ENCODE results near the gene GLRB.
A peak's percentile ranks its signal among the peaks of the same experiment; 100 is the strongest.

GLRB gene

GRCh38 chr4:157204634-157205244 lies 128.8 kb downstream of the GLRB start:
- no peaks in the 10 kb centered on the region for H3K9me3 ChIP-seq (ENCODE audit: control insufficient read depth, low read length)

GRCh38 chr4:157217708-157218107 lies 141.8 kb downstream of the GLRB start:
- no peak overlapping the region for H3K9ac ChIP-seq (ENCODE audit: low read length)
- H3K4me3 ChIP-seq (ENCODE audit: low read length), result no peak overlapping the region
- DNase-seq (ENCODE audit: low read depth), result peak; percentile 65
- H3K36me3 ChIP-seq (ENCODE audit: control insufficient read depth, insufficient read depth, low read length, severe bottlenecking), result no peaks in the 10 kb centered on the region
- H3K9me3 ChIP-seq (ENCODE audit: control insufficient read depth, low read length), result no peaks in the 10 kb centered on the region
- H3K4me1 ChIP-seq (ENCODE audit: control insufficient read depth, insufficient read depth, low read length), result peaks cover 8% of the 10 kb centered on the region
- H3K27me3 ChIP-seq (replicated peaks; ENCODE audit: control insufficient read depth, insufficient read depth, low read length), result peaks cover 20% of the 10 kb centered on the region

More at GRCh38 chr4:157204634-157205244, 128.8 kb downstream of the GLRB start:
- H3K36me3 ChIP-seq (ENCODE audit: control insufficient read depth, insufficient read depth, low read length, severe bottlenecking), result no peaks in the 10 kb centered on the region
- no peak overlapping the region for H3K4me3 ChIP-seq (ENCODE audit: low read length)
- no peak for DNase-seq (ENCODE audit: low read depth)
- H3K27me3 ChIP-seq (replicated peaks; ENCODE audit: control insufficient read depth, insufficient read depth, low read length), result no peaks in the 10 kb centered on the region
- H3K4me1 ChIP-seq (ENCODE audit: control insufficient read depth, insufficient read depth, low read length), result no peaks in the 10 kb centered on the region
- no peak overlapping the region for H3K9ac ChIP-seq (ENCODE audit: low read length)

GRCh38 chr4:157219711-157220370 lies 143.9 kb downstream of the GLRB start:
- H3K9me3 ChIP-seq (ENCODE audit: control insufficient read depth, low read length), result no peaks in the 10 kb centered on the region

GRCh38 chr4:157220371-157220881 lies 144.5 kb downstream of the GLRB start, which contains the start of gene GRIA2:
TSS of gene GRIA2 (plus strand) at chr4:157220728. CDS start at chr4:157221043, 315 bp downstream.
- peak within 1 kb of the TSS; percentile 86 for H3K4me3 ChIP-seq (ENCODE audit: low read length)
- no peaks in the 10 kb centered on the region for H3K9me3 ChIP-seq (ENCODE audit: control insufficient read depth, low read length)
- DNase-seq (ENCODE audit: low read depth), result peak; percentile 78
- peaks cover 11% of the 10 kb centered on the region for H3K4me1 ChIP-seq (ENCODE audit: control insufficient read depth, insufficient read depth, low read length)
- no peak within 1 kb of the TSS for H3K9ac ChIP-seq (ENCODE audit: low read length)
- peaks cover 23% of the 10 kb centered on the region for H3K27me3 ChIP-seq (replicated peaks; ENCODE audit: control insufficient read depth, insufficient read depth, low read length)
- no peaks in the 10 kb centered on the region for H3K36me3 ChIP-seq (ENCODE audit: control insufficient read depth, insufficient read depth, low read length, severe bottlenecking)

More at GRCh38 chr4:157219711-157220370, 143.9 kb downstream of the GLRB start:
- H3K27me3 ChIP-seq (replicated peaks; ENCODE audit: control insufficient read depth, insufficient read depth, low read length), result peaks cover 23% of the 10 kb centered on the region
- H3K4me1 ChIP-seq (ENCODE audit: control insufficient read depth, insufficient read depth, low read length), result peaks cover 11% of the 10 kb centered on the region
- no peaks in the 10 kb centered on the region for H3K36me3 ChIP-seq (ENCODE audit: control insufficient read depth, insufficient read depth, low read length, severe bottlenecking)
- no peak for DNase-seq (ENCODE audit: low read depth)
- no peak overlapping the region for H3K9ac ChIP-seq (ENCODE audit: low read length)
- H3K4me3 ChIP-seq (ENCODE audit: low read length), result peak overlapping the region; percentile 64

DNA sequence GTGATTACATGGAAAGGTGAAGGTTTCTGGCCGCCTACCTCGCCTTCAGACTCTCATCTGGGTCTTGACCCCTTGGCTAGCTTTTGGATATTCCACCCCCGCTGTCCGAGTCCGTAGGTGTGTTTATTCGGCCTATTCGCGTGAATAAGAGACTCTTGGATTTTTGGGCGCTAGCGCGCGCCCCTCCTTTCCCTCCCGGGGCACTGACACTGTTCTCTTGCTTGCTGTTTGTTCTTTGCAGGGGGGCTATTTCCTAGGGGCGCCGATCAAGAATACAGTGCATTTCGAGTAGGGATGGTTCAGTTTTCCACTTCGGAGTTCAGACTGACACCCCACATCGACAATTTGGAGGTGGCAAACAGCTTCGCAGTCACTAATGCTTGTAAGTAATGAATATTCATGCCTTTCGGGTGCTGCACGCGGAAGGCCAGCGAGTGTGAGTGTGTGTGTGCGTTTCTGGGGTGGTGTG lies 145.5 kb downstream of the GLRB start:
- no peak for DNase-seq (ENCODE audit: low read depth)
- H3K27me3 ChIP-seq (replicated peaks; ENCODE audit: control insufficient read depth, insufficient read depth, low read length), result peaks cover 23% of the 10 kb centered on the region
- peaks cover 11% of the 10 kb centered on the region for H3K4me1 ChIP-seq (ENCODE audit: control insufficient read depth, insufficient read depth, low read length)
- H3K9ac ChIP-seq (ENCODE audit: low read length), result no peak overlapping the region
- peak overlapping the region; percentile 86 for H3K4me3 ChIP-seq (ENCODE audit: low read length)
- H3K36me3 ChIP-seq (ENCODE audit: control insufficient read depth, insufficient read depth, low read length, severe bottlenecking), result no peaks in the 10 kb centered on the region
- H3K9me3 ChIP-seq (ENCODE audit: control insufficient read depth, low read length), result no peaks in the 10 kb centered on the region
